HCT116 (cell line): ENCODE data around the gene FAM228A.

ENCODE experiments used
- CBX3 ChIP-seq: IDR thresholded peaks from 2 replicates; pipeline ENCODE4 v1.6.1; 2012; ENCODE audit warnings: low read depth
- CEBPB ChIP-seq: IDR thresholded peaks from 2 replicates; pipeline ENCODE4 v1.6.1; 2012; ENCODE audit warnings: low read depth
- EGR1 ChIP-seq: IDR thresholded peaks from 2 replicates; pipeline ENCODE4 v1.6.1; 2012; ENCODE audit warnings: low read depth
- POLR2A ChIP-seq: IDR thresholded peaks from 2 replicates; pipeline ENCODE4 v1.7.0; 2011; ENCODE audit warnings: borderline replicate concordance; ENCODE audit not compliant: insufficient read depth, insufficient read length; ENCODE audit errors: extremely low read depth
- RAD21 ChIP-seq: IDR thresholded peaks from 2 replicates; pipeline ENCODE4 v1.6.1; 2012; ENCODE audit warnings: low read depth, mild to moderate bottlenecking
- SP1 ChIP-seq: IDR thresholded peaks from 2 replicates; pipeline ENCODE4 v1.6.1; 2012; ENCODE audit warnings: low read depth
- TF ChIP-seq, protein P1 (sequence below), 3 experiments: fragments of 200-600 bp in 1 of 3; sonication (generic) in 1 of 3; IDR thresholded peaks in 2 of 3; conservative IDR thresholded peaks in 1 of 3; 2 replicates each; pipeline ENCODE4 v1.5.1; 2012 to 2017; ENCODE audit warnings: low read depth in 2 of 3, low read length in 2 of 3, antibody characterized with exemption in 1 of 3, borderline replicate concordance in 1 of 3, control low read depth in 1 of 3, mild to moderate bottlenecking in 1 of 3, mixed read lengths in 1 of 3, mixed run types in 1 of 3, moderate library complexity in 1 of 3; ENCODE audit not compliant: insufficient read depth in 1 of 3
- TF ChIP-seq, protein P2 (sequence below): IDR thresholded peaks from 2 replicates; pipeline ENCODE4 v1.6.1; 2012; ENCODE audit warnings: low read depth
- TF ChIP-seq, protein P3 (sequence below): IDR thresholded peaks from 2 replicates; pipeline ENCODE4 v1.6.1; 2012

DNA sequence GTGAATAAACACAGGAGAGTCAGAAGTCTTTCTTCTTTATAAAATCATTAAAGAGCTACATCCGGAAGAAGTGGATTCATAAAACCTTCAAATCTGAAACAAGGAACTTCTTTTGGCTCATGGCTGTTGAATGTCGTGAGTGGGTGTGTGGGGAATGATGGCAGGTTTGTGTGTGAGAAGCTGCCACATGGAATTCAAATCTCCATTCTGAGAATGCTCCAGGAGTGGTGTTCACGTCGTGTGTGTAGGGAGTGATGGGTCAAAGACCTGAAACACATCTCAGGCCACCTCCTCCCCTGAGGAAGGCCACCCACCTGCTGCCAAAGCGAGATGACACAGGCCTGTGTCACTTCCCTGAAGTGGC, 28.9 kb downstream of the FAM228A start:
- TF ChIP-seq, protein P1, sequence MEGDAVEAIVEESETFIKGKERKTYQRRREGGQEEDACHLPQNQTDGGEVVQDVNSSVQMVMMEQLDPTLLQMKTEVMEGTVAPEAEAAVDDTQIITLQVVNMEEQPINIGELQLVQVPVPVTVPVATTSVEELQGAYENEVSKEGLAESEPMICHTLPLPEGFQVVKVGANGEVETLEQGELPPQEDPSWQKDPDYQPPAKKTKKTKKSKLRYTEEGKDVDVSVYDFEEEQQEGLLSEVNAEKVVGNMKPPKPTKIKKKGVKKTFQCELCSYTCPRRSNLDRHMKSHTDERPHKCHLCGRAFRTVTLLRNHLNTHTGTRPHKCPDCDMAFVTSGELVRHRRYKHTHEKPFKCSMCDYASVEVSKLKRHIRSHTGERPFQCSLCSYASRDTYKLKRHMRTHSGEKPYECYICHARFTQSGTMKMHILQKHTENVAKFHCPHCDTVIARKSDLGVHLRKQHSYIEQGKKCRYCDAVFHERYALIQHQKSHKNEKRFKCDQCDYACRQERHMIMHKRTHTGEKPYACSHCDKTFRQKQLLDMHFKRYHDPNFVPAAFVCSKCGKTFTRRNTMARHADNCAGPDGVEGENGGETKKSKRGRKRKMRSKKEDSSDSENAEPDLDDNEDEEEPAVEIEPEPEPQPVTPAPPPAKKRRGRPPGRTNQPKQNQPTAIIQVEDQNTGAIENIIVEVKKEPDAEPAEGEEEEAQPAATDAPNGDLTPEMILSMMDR (IDR thresholded peaks at IDR 0.05 in 2 of 3, conservative IDR thresholded peaks at IDR 0.05 in 1 of 3; ENCODE audit: borderline replicate concordance in 1 of 3, insufficient read depth in 1 of 3, low read depth in 2 of 3, low read length in 2 of 3) = no peak
- TF ChIP-seq POLR2A (no peak), EGR1 (no peak), CBX3 (no peak), SP1 (no peak), CEBPB (no peak), RAD21 (no peak)
- TF ChIP-seq, protein P2, sequence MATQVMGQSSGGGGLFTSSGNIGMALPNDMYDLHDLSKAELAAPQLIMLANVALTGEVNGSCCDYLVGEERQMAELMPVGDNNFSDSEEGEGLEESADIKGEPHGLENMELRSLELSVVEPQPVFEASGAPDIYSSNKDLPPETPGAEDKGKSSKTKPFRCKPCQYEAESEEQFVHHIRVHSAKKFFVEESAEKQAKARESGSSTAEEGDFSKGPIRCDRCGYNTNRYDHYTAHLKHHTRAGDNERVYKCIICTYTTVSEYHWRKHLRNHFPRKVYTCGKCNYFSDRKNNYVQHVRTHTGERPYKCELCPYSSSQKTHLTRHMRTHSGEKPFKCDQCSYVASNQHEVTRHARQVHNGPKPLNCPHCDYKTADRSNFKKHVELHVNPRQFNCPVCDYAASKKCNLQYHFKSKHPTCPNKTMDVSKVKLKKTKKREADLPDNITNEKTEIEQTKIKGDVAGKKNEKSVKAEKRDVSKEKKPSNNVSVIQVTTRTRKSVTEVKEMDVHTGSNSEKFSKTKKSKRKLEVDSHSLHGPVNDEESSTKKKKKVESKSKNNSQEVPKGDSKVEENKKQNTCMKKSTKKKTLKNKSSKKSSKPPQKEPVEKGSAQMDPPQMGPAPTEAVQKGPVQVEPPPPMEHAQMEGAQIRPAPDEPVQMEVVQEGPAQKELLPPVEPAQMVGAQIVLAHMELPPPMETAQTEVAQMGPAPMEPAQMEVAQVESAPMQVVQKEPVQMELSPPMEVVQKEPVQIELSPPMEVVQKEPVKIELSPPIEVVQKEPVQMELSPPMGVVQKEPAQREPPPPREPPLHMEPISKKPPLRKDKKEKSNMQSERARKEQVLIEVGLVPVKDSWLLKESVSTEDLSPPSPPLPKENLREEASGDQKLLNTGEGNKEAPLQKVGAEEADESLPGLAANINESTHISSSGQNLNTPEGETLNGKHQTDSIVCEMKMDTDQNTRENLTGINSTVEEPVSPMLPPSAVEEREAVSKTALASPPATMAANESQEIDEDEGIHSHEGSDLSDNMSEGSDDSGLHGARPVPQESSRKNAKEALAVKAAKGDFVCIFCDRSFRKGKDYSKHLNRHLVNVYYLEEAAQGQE = no peak
- TF ChIP-seq, protein P3, sequence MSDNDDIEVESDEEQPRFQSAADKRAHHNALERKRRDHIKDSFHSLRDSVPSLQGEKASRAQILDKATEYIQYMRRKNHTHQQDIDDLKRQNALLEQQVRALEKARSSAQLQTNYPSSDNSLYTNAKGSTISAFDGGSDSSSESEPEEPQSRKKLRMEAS = no peak
